SK-N-SH (cell line): Measurements from ENCODE around the gene SLC1A2. TPM values are rescaled to one million over a fixed set of nuclear protein-coding genes. Genes with fewer than 3 reads are reported as not detected.
A peak's percentile ranks its signal among the peaks of the same experiment; 100 is the strongest.

Experiments
- CTCF ChIA-PET: fragments of 300-600, 350-600 bp; formaldehyde crosslinking; extraction: SDS; loops from one replicate; lab custom pipeline; 2021; lab: Yijun Ruan, JAX
- POLR2A ChIA-PET: fragments of 350-600 bp; sonication (Branson Sonifier 250); formaldehyde crosslinking; extraction: SDS; loops from one replicate; lab custom pipeline; 2020; ENCODE audit warnings: antibody characterized with exemption, inconsistent platforms; lab: Yijun Ruan, JAX
- DNase-seq: peaks from one replicate; pipeline ENCODE4 v3.0.0; 2012
- H2AFZ ChIP-seq: fragments of 200-600 bp; sonication (generic); 2 replicates; pipeline ENCODE4 v1.8.1; 2016; ENCODE audit warnings: antibody characterized with exemption, mild to moderate bottlenecking, low read depth
- H3F3A ChIP-seq: fragments of 200-600 bp; sonication (generic); replicated peaks from 2 replicates; pipeline ENCODE3; 2016; ENCODE audit warnings: antibody characterized with exemption, mild to moderate bottlenecking; ENCODE audit not compliant: insufficient read depth
- H3K27ac ChIP-seq, 2 experiments: fragments of 200-500 bp in 1 of 2; fragments of 200-600 bp in 1 of 2; sonication (Bioruptor generic) in 1 of 2; sonication (generic), shearing (Covaris generic) in 1 of 2; 2 replicates each; pipeline versions ENCODE4 v1.5.1 to v1.6.1; 2014 to 2016; ENCODE audit warnings: low read depth in 2 of 2, inconsistent platforms in 1 of 2, low read length in 1 of 2, mild to moderate bottlenecking in 1 of 2, mixed read lengths in 1 of 2
- H3K27me3 ChIP-seq: fragments of 200-600 bp; sonication (generic), shearing (Covaris generic); 2 replicates; pipeline ENCODE4 v1.6.1; 2016; ENCODE audit warnings: mixed run types; ENCODE audit not compliant: insufficient read depth
- H3K36me3 ChIP-seq, 2 experiments: fragments of 200-500 bp in 1 of 2; fragments of 200-600 bp in 1 of 2; sonication (Bioruptor generic) in 1 of 2; sonication (generic) in 1 of 2; replicated peaks in 1 of 2; 2 replicates each; pipeline versions ENCODE3 to v1.5.1; 2014 to 2016; ENCODE audit warnings: low read length in 1 of 2, mild to moderate bottlenecking in 1 of 2; ENCODE audit not compliant: insufficient read depth in 2 of 2, control insufficient read depth in 1 of 2
- H3K4me1 ChIP-seq, 2 experiments: fragments of 200-500 bp in 1 of 2; fragments of 200-600 bp in 1 of 2; sonication (Bioruptor generic) in 1 of 2; sonication (generic), shearing (Covaris generic) in 1 of 2; 2 replicates each; pipeline versions ENCODE4 v1.5.1 to v1.6.1; 2014 to 2016; ENCODE audit warnings: low read depth in 1 of 2, low read length in 1 of 2, mixed run types in 1 of 2; ENCODE audit not compliant: insufficient read depth in 2 of 2, control insufficient read depth in 1 of 2
- H3K4me2 ChIP-seq: fragments of 200-600 bp; sonication (generic), shearing (Covaris generic); 2 replicates; pipeline ENCODE4 v1.6.1; 2017; ENCODE audit warnings: mixed run types
- H3K4me3 ChIP-seq, 2 experiments: fragments of 200-500 bp in 1 of 2; fragments of 200-600 bp in 1 of 2; sonication (Bioruptor generic) in 1 of 2; sonication (generic), shearing (Covaris generic) in 1 of 2; 2 replicates each; pipeline versions ENCODE4 v1.5.1 to v1.8.1; 2014 to 2016; ENCODE audit warnings: low read depth in 2 of 2, inconsistent platforms in 1 of 2, low read length in 1 of 2, mild to moderate bottlenecking in 1 of 2, mixed read lengths in 1 of 2, moderate library complexity in 1 of 2
- H3K79me2 ChIP-seq: fragments of 200-600 bp; sonication (generic); 2 replicates; pipeline ENCODE4 v1.8.1; 2017; ENCODE audit warnings: mild to moderate bottlenecking; ENCODE audit not compliant: insufficient read depth
- H3K9ac ChIP-seq: fragments of 200-600 bp; sonication (generic); 2 replicates; pipeline ENCODE4 v1.6.1; 2017; ENCODE audit warnings: mixed run types
- H3K9me2 ChIP-seq: fragments of 200-600 bp; sonication (generic); 2 replicates; pipeline ENCODE4 v1.6.1; 2017; ENCODE audit warnings: mixed run types
- H3K9me3 ChIP-seq: fragments of 200-600 bp; sonication (generic); 2 replicates; pipeline ENCODE4 v1.6.1; 2017; ENCODE audit warnings: mixed run types, mild to moderate bottlenecking, moderate library complexity
- H4K20me1 ChIP-seq: fragments of 200-600 bp; sonication (generic); 2 replicates; pipeline ENCODE4 v1.6.1; 2017; ENCODE audit warnings: mild to moderate bottlenecking, mixed run types; ENCODE audit not compliant: insufficient read depth
- ELF1 ChIP-seq: IDR thresholded peaks from 2 replicates; pipeline ENCODE4 v1.4.0; 2012
- EP300 ChIP-seq, 2 experiments: IDR thresholded peaks; 2 replicates each; pipeline versions ENCODE4 v1.4.0 to v1.6.1; 2012; ENCODE audit warnings: borderline replicate concordance in 1 of 2, low read depth in 1 of 2, low read length in 1 of 2
- FOSL2 ChIP-seq: IDR thresholded peaks from 2 replicates; pipeline ENCODE4 v1.4.0; 2012; ENCODE audit warnings: low read depth, mild to moderate bottlenecking, moderate library complexity, borderline replicate concordance
- FOXM1 ChIP-seq: IDR thresholded peaks from 2 replicates; pipeline ENCODE4 v1.4.0; 2012; ENCODE audit warnings: low read depth, mild to moderate bottlenecking
- GATA2 ChIP-seq: sonication (generic); formaldehyde crosslinking; IDR thresholded peaks from 2 replicates; pipeline ENCODE4 v1.5.0; 2020; ENCODE audit warnings: mild to moderate bottlenecking, missing genetic modification reagents
- JUND ChIP-seq: IDR thresholded peaks from 2 replicates; pipeline ENCODE4 v1.4.0; 2012
- NFIC ChIP-seq: IDR thresholded peaks from 2 replicates; pipeline ENCODE4 v1.4.0; 2012; ENCODE audit warnings: borderline replicate concordance
- RAD21 ChIP-seq: IDR thresholded peaks from 2 replicates; pipeline ENCODE4 v1.6.1; 2012; ENCODE audit warnings: mild to moderate bottlenecking, low read length
- RCOR1 ChIP-seq: fragments of 150-350 bp; IDR thresholded peaks from 2 replicates; pipeline ENCODE4 v1.6.1; 2017; ENCODE audit warnings: antibody characterized with exemption, low read length
- SIN3A ChIP-seq: IDR thresholded peaks from 2 replicates; pipeline ENCODE4 v1.6.1; 2012; ENCODE audit warnings: low read depth, mild to moderate bottlenecking, low read length, moderate library complexity, borderline replicate concordance
- SMC3 ChIP-seq: IDR thresholded peaks from 2 replicates; pipeline ENCODE4 v1.6.1; 2012; ENCODE audit warnings: low read depth, low read length, improper control_type of control experiment
- WGBS: methylation state at CpG from one replicate; pipeline ENCODE4 v1.1.6; 2017; ENCODE audit warnings: low lambda C conversion rate; 5-methylcytosine and 5-hydroxymethylcytosine counted together
- polyA plus RNA-seq, 3 experiments: library from polyadenylated mRNA; depleted of rRNA; stranded (reverse); fragments of >200 nt; gene quantifications; 2 replicates each; pipeline ENCODE4 v1.2.3, GENCODE V29; 2012
- TF ChIP-seq, protein P1 (sequence below): IDR thresholded peaks from 2 replicates; pipeline ENCODE4 v1.4.0; 2012; ENCODE audit warnings: low read depth, borderline replicate concordance
- TF ChIP-seq, protein P2 (sequence below): IDR thresholded peaks from 2 replicates; pipeline ENCODE4 v1.4.0; 2012; ENCODE audit warnings: low read depth, borderline replicate concordance

SLC1A2 gene
- polyA plus RNA-seq, 1 of the 3 experiments (the other 2 are of a cell fraction), result under 0.01 TPM

- no peak overlapping the region for H2AFZ ChIP-seq
- peaks cover 0 to 6% of the 10 kb centered on the region in 2 experiments; a peak in 3 of 4 replicates for H3K4me1 ChIP-seq
- no peaks in the 10 kb centered on the region for H4K20me1 ChIP-seq
- peaks cover 8% of the 10 kb centered on the region for H3F3A ChIP-seq
- WGBS, result 58% methylated on average over 1 of the region's 1 CpG
- peak; percentile 20 for DNase-seq
- CTCF ChIA-PET, result interaction anchor here (0.6 to 2.9 kb wide), 11 partner anchors 15 to 335 kb away, joined by 3 to 11 read pairs (median 5); no protein-coding TSS in a partner anchor
- H3K27me3 ChIP-seq, result no peaks in the 10 kb centered on the region
- H3K4me3 ChIP-seq, result no peak overlapping the region
- peak overlapping the region; percentile 17; the same call in 1 of the 2 replicates for H3K4me2 ChIP-seq
- H3K9ac ChIP-seq, result peak overlapping the region; percentile 52; the same call in 1 of the 2 replicates
- TF ChIP-seq, protein P1, sequence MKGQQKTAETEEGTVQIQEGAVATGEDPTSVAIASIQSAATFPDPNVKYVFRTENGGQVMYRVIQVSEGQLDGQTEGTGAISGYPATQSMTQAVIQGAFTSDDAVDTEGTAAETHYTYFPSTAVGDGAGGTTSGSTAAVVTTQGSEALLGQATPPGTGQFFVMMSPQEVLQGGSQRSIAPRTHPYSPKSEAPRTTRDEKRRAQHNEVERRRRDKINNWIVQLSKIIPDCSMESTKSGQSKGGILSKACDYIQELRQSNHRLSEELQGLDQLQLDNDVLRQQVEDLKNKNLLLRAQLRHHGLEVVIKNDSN, result no peak
- TF ChIP-seq RCOR1 (0 out of 2 replicates have a peak, but pooled peaks have one; percentile 9), GATA2 (CRISPR knock-in tag) (peak; percentile 44; the same call in 1 of the 2 replicates), RAD21 (peak; percentile 53)
- no peaks in the 10 kb centered on the region for H3K9me2 ChIP-seq
- H3K79me2 ChIP-seq, result no peaks in the 10 kb centered on the region
- peak overlapping the region in 1 of 2 experiments; percentile 76; a peak in 2 of 4 replicates for H3K27ac ChIP-seq
- H3K9me3 ChIP-seq, result no peaks in the 10 kb centered on the region
- POLR2A ChIA-PET, result no interaction called here
- H3K36me3 ChIP-seq, result no peaks in the 10 kb centered on the region
These were observed 158.2 kb downstream of the SLC1A2 start for GRCh38 chr11:35261197-35261596.

DNA sequence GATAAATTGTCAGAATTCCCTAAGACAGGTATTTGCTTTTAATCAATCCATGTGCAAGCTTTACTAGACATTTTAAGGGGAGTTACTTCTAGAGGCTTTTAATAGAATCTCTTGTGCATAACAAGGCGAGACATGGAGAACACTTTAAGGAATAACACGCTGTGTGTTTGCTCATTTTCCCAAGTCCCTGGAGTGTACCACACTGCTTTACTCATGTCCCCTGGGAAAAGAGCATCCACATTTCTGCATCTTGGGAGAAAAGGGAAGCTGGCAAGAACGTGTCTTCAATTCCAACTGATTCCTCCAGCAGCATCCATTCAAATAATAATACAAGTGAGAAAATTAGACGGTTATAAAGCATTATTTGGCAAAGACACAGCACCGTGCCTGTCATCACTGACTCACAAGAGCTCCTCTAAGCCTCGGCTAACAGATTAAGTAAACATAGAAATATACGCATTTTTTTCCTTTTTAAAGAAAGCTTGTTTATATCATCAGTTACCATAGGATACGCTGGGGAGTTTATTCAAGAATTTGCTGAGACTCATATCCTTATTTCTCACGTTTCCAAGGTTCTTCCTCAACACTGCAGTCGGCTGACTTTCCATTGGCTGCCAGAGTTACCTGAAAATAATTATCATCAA, 158.9 kb downstream of the SLC1A2 start:
- H3K4me3 ChIP-seq, result no peak overlapping the region
- POLR2A ChIA-PET, result no interaction called here
- H3K9ac ChIP-seq, result peak overlapping the region; percentile 52; the same call in 1 of the 2 replicates

More for the DNA sequence above, 158.9 kb downstream of the SLC1A2 start:
- peaks cover 8% of the 10 kb centered on the region for H3F3A ChIP-seq
- no peak for DNase-seq
- H3K9me3 ChIP-seq, result no peaks in the 10 kb centered on the region
- H3K27me3 ChIP-seq, result no peaks in the 10 kb centered on the region
- CTCF ChIA-PET, result interaction anchor here (1.0 to 2.9 kb wide), 10 partner anchors 14 to 334 kb away, joined by 3 to 11 read pairs (median 6); no protein-coding TSS in a partner anchor
- H3K9me2 ChIP-seq, result no peaks in the 10 kb centered on the region
- 46% methylated on average over 10 of the region's 10 CpGs for WGBS
- TF ChIP-seq FOSL2 (peak; percentile 69), ELF1 (no peak), SIN3A (no peak), FOXM1 (0 out of 2 replicates have a peak, but pooled peaks have one; percentile 50), EP300 (IDR thresholded peaks at IDR 0.05; ENCODE audit: borderline replicate concordance in 1 of 2, low read depth in 1 of 2, low read length in 1 of 2) (0 out of 4 replicates have a peak, but pooled peaks of 1 of the 2 experiments have one; percentile 34), NFIC (peak; percentile 75), SMC3 (no peak), JUND (peak; percentile 45), RCOR1 (no peak)
- TF ChIP-seq, protein P2, sequence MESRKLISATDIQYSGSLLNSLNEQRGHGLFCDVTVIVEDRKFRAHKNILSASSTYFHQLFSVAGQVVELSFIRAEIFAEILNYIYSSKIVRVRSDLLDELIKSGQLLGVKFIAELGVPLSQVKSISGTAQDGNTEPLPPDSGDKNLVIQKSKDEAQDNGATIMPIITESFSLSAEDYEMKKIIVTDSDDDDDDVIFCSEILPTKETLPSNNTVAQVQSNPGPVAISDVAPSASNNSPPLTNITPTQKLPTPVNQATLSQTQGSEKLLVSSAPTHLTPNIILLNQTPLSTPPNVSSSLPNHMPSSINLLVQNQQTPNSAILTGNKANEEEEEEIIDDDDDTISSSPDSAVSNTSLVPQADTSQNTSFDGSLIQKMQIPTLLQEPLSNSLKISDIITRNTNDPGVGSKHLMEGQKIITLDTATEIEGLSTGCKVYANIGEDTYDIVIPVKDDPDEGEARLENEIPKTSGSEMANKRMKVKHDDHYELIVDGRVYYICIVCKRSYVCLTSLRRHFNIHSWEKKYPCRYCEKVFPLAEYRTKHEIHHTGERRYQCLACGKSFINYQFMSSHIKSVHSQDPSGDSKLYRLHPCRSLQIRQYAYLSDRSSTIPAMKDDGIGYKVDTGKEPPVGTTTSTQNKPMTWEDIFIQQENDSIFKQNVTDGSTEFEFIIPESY, result no peak
- no peaks in the 10 kb centered on the region for H4K20me1 ChIP-seq
- H3K27ac ChIP-seq, result peak overlapping the region in 1 of 2 experiments; percentile 76; a peak in 2 of 4 replicates
- H2AFZ ChIP-seq, result peak overlapping the region; percentile 38; the same call in 1 of the 2 replicates
- no peaks in the 10 kb centered on the region for H3K36me3 ChIP-seq
- H3K4me2 ChIP-seq, result peak overlapping the region; percentile 17; the same call in 1 of the 2 replicates
- no peaks in the 10 kb centered on the region for H3K79me2 ChIP-seq
- peaks cover 0 to 6% of the 10 kb centered on the region in 2 experiments; a peak in 3 of 4 replicates for H3K4me1 ChIP-seq
